ACC112 (cell line): ENCODE results near the gene RBM23.

Source experiments
- H2AFZ ChIP-seq: fragments of 200-600 bp; sonication (generic); one replicate; pipeline ENCODE4 v1.6.0; 2017; ENCODE audit warnings: antibody characterized with exemption, low read length; ENCODE audit not compliant: unreplicated experiment
- H3K27ac ChIP-seq: fragments of 200-600 bp; sonication (generic); 2 replicates; pipeline ENCODE4 v1.5.1; 2014; ENCODE audit warnings: low read depth, mild to moderate bottlenecking, antibody characterized with exemption, low read length, moderate library complexity
- H3K27me3 ChIP-seq: fragments of 200-600 bp; sonication (generic); 2 replicates; pipeline ENCODE4 v1.6.1; 2014; ENCODE audit warnings: mild to moderate bottlenecking, antibody characterized with exemption, low read length, moderate library complexity, mixed read lengths; ENCODE audit not compliant: insufficient read depth
- H3K36me3 ChIP-seq: fragments of 200-600 bp; sonication (generic); 2 replicates; pipeline ENCODE4 v1.6.1; 2016; ENCODE audit warnings: mild to moderate bottlenecking, antibody characterized with exemption, low read length, moderate library complexity, mixed read lengths; ENCODE audit not compliant: insufficient read depth
- H3K4me1 ChIP-seq: fragments of 200-600 bp; sonication (generic); one replicate; pipeline ENCODE4 v1.6.1; 2016; ENCODE audit warnings: low read length, mixed read lengths; ENCODE audit not compliant: insufficient read depth, unreplicated experiment, control insufficient read depth
- H3K4me3 ChIP-seq: fragments of 200-600 bp; sonication (generic); 2 replicates; pipeline ENCODE4 v1.5.1; 2014; ENCODE audit warnings: mild to moderate bottlenecking, low read depth, low read length
- H3K79me2 ChIP-seq: fragments of 200-600 bp; sonication (generic); one replicate; pipeline ENCODE4 v1.6.0; 2016; ENCODE audit warnings: low read length; ENCODE audit not compliant: control insufficient read depth, unreplicated experiment, insufficient read depth

RBM23 gene

DNA sequence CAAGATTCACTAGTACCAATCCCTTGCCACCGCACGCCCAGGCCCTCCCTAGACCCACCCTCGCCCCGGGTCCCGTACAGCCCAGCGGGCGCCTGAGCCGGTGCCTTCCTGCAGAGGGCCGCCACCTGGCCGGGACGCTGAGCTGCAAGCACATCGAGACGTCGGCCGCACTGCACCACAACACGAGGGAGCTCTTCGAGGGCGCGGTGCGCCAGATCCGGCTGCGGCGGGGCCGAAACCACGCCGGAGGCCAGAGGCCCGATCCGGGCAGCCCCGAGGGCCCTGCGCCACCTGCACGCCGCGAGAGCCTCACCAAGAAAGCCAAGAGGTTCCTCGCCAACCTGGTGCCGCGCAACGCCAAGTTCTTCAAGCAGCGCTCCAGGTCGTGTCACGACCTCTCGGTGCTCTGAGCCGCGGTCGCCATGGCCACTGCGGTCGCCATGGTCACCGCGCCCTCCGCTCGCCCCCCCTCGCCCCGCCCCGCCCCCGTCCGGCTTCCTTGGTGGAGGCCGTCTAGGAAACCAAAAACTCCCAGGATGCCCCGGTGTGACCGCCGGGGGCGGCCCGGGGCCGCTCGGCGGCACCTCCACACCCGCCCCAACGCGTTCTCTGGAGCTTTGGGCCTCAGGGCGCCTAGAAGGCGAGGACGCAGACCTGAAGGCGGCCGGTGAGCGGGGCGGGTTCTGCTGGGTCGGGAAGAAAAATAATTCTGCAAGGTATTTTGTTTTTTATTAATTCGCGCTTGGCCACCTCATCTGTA lies 32.3 kb downstream of the RBM23 start:
- Histone ChIP-seq H2AFZ (peak overlapping the region; percentile 90), H3K4me3 (peak overlapping the region; percentile 92), H3K4me1 (peaks cover 16% of the 10 kb centered on the region), H3K79me2 (no peaks in the 10 kb centered on the region), H3K27me3 (no peaks in the 10 kb centered on the region), H3K27ac (peak overlapping the region; percentile 62), H3K36me3 (no peaks in the 10 kb centered on the region)

GRCh38 chr14:22885975-22886374 lies 33.0 kb downstream of the RBM23 start:
- Histone ChIP-seq H3K4me1 (peaks cover 16% of the 10 kb centered on the region), H3K27ac (no peak overlapping the region), H3K79me2 (no peaks in the 10 kb centered on the region), H2AFZ (peak overlapping the region; percentile 73), H3K4me3 (peak overlapping the region; percentile 92), H3K36me3 (no peaks in the 10 kb centered on the region), H3K27me3 (no peaks in the 10 kb centered on the region)

DNA sequence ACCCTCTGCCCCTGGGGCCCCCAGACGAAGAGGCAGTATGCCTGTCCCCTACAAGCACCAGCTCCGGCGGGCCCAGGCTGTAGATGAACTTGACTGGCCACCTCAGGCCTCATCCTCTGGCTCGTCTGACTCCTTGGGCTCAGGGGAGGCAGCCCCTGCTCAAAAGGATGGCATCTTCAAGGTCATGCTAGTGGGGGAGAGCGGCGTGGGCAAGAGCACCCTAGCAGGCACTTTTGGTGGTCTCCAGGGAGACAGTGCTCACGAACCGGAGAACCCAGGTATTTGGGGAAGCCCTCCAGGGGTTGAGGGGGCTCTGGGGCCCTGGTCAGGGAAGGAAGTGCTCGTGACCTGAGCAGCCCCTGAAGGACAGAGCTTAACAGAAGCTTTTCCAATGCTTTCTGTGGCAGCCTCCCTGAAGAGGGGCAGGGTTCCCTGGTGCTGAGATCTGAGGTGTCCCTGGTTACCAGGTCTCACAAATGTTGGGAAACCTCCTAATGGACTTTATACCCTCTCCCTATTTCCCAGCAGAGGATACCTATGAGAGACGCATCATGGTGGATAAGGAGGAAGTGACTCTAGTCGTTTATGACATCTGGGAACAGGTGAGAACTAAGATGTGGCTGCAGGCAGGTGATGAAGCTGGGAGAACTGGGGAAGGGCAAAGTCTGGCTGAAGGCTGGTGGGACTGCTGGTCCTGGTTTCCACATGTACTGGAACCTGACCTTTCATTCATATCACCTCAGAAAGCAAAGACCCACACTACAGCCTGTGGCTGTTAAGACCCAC lies 34.0 kb downstream of the RBM23 start:
- Histone ChIP-seq H3K79me2 (no peaks in the 10 kb centered on the region), H3K27me3 (no peaks in the 10 kb centered on the region), H3K27ac (no peak overlapping the region), H3K4me1 (peaks cover 16% of the 10 kb centered on the region), H2AFZ (no peak overlapping the region), H3K36me3 (no peaks in the 10 kb centered on the region), H3K4me3 (no peak overlapping the region)

DNA sequence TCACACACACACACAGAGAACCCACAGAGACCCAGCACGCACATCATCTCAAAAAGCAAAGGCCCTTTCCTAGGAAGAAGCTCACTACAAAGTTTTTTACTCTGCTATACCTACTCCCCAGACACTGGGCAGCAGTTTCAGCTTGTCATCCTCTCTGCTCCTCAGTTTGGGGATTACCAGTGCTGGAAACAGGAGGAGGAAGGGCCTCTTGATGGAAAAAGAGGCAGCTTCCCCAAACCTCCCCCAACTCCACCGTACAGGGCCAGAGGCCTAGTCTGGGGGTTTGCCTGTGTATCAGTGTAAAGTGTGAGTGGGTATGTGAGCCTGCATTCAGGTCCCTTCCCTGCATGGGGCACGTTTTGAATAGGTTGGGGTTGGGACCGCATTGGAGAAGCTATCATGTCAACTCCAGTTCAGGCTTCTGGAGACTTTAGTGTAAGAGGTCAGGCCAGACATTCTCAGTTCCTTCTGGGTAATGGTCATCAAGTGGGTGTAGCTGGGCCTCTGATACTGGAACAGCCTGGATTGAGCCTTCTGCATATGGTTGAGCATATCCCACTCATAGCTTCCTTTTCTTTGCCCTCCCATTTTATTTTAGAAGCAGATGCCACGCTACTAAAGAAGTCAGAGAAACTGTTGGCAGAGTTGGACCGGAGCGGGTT lies 34.7 kb downstream of the RBM23 start:
- Histone ChIP-seq H3K4me3 (no peak overlapping the region), H3K27ac (no peak overlapping the region), H3K27me3 (no peaks in the 10 kb centered on the region), H3K36me3 (no peaks in the 10 kb centered on the region), H2AFZ (no peak overlapping the region), H3K4me1 (peaks cover 16% of the 10 kb centered on the region), H3K79me2 (no peaks in the 10 kb centered on the region)

- H3K27me3 ChIP-seq: no peaks in the 10 kb centered on the region
- no peak within 1 kb of the TSS for H3K27ac ChIP-seq
- H3K4me3 ChIP-seq: no peak within 1 kb of the TSS
- peaks cover 16% of the 10 kb centered on the region for H3K4me1 ChIP-seq
- no peaks in the 10 kb centered on the region for H3K79me2 ChIP-seq
- peaks cover 1% of the 10 kb centered on the region; the same call in 1 of the 2 replicates for H3K36me3 ChIP-seq
- no peak within 1 kb of the TSS for H2AFZ ChIP-seq
Measured at GRCh38 chr14:22883173-22883976, 35.6 kb downstream of the RBM23 start, which contains the start of gene REM2. TSS of gene REM2 (plus strand) at chr14:22883222. CDS start at chr14:22883288, 66 bp downstream.

DNA sequence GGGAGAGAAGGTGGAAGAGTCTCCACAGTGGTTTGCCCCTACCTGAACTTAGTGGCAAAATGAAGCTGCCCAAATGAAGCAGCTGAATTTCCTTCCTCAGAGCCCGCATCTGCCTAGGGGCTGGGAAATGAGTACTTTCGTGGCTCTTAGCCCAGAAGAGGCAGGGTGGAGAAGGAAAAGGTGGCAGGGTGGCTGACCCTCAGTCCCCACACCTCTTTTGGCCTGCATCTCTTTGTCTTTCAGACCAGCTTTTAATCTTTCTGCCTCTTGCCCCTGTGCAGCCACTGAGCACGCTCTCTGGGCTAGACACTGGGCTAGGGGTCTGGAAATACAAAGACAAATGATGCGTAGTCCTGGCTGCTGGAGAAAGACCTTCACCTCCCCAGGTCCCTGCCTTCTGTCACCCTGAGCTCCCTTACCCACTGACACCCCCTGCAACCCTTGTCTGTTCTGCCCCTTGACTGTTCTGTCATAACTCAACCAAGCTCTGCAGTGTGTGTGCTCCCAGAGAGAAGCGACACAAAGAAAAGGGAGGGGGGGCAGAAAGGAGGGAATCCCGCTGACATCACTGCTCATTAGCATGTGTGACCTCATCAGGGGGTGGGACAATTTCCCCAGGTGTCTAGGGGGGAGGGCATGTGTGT lies 36.3 kb downstream of the RBM23 start:
- Histone ChIP-seq H3K27me3 (no peaks in the 10 kb centered on the region), H2AFZ (no peak overlapping the region), H3K4me3 (no peak overlapping the region), H3K36me3 (peaks cover 2% of the 10 kb centered on the region; the same call in 1 of the 2 replicates), H3K4me1 (peaks cover 9% of the 10 kb centered on the region), H3K27ac (no peak overlapping the region), H3K79me2 (no peaks in the 10 kb centered on the region)

- Histone ChIP-seq H3K27ac (no peak overlapping the region), H3K79me2 (no peaks in the 10 kb centered on the region), H3K4me3 (no peak overlapping the region), H3K36me3 (peaks cover 2% of the 10 kb centered on the region; the same call in 1 of the 2 replicates), H3K4me1 (peaks cover 9% of the 10 kb centered on the region), H2AFZ (no peak overlapping the region), H3K27me3 (no peaks in the 10 kb centered on the region)
Measured at GRCh38 chr14:22882064-22882463, 36.9 kb downstream of the RBM23 start.

GRCh38 chr14:22878271-22879246 lies 40.4 kb downstream of the RBM23 start:
- no peak overlapping the region for H3K27ac ChIP-seq
- H3K27me3 ChIP-seq: no peaks in the 10 kb centered on the region
- peaks cover 8% of the 10 kb centered on the region for H3K79me2 ChIP-seq
- no peak overlapping the region for H2AFZ ChIP-seq
- peaks cover 6% of the 10 kb centered on the region for H3K4me1 ChIP-seq
- no peak overlapping the region for H3K4me3 ChIP-seq
- H3K36me3 ChIP-seq: peaks cover 15% of the 10 kb centered on the region; the same call in 1 of the 2 replicates

DNA sequence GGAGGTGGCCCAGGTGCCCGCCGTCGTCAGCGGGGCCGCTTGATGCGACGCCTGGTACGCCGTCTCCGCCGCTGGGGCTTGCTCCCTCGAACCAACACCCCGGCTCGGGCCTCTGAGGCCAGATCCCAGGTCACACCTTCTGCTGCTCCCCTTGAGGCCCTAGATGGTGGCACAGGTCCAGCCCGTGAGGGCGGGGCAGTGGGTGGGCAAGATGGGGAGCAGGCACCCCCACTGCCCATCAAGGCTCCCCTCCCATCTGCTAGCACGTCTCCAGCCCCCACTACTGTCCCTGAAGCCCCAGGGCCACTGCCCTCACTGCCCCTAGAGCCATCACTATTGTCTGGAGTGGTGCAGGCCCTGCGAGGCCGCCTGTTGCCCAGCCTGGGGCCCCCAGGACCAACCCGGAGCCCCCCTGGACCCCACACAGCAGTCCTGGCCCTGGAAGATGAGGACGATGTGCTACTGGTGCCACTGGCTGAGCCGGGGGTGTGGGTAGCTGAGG lies 41.9 kb downstream of the RBM23 start:
- peaks cover 15% of the 10 kb centered on the region; the same call in 1 of the 2 replicates for H3K36me3 ChIP-seq
- no peaks in the 10 kb centered on the region for H3K27me3 ChIP-seq
- H3K27ac ChIP-seq: no peak overlapping the region
- H3K79me2 ChIP-seq: peaks cover 16% of the 10 kb centered on the region
- H2AFZ ChIP-seq: no peak overlapping the region
- H3K4me3 ChIP-seq: no peak overlapping the region
- H3K4me1 ChIP-seq: peaks cover 4% of the 10 kb centered on the region
